Measurements from ENCODE around the gene UBE2I. TPM values are rescaled to one million over a fixed set of nuclear protein-coding genes. Genes with fewer than 3 reads are reported as not detected.

The UBE2I gene
- total RNA-seq, 1 experiment from 2014 or later, result 198 TPM

- H3K4me1 ChIP-seq (ENCODE audit: control insufficient read depth, insufficient read depth, low read length), result peaks cover 4% of the 10 kb centered on the region; the same call in 1 of the 2 replicates
- DNase-seq (ENCODE audit: low read depth, low spot score) (no peak), ATAC-seq (no peak)
- ChIA-PET POLR2A (interaction anchor here (0.7 kb wide), 1 partner anchor 10 kb away, joined by 4 read pairs; no protein-coding TSS in a partner anchor), CTCF (no interaction called here)
- no peak overlapping the region for H3K4me3 ChIP-seq (ENCODE audit: low read depth in 2 of 2, low read length in 2 of 2)
- no peaks in the 10 kb centered on the region for H3K9me3 ChIP-seq (ENCODE audit: control insufficient read depth, insufficient read depth, low read depth, low read length)
- intact Hi-C loops (cut with micrococcal nuclease; ENCODE audit: unreplicated experiment), result no loop called here
- H3K27me3 ChIP-seq (ENCODE audit: control insufficient read depth, insufficient read depth, low read length), result no peaks in the 10 kb centered on the region
- BruUV-seq (replicated peaks), result TSS peak; percentile 86
- 0 out of 2 replicates have a peak overlapping the region, but pooled peaks have one; percentile 17 for H3K27ac ChIP-seq (ENCODE audit: low read length)
- peaks cover 3% of the 10 kb centered on the region; the same call in 1 of the 2 replicates for H3K36me3 ChIP-seq (ENCODE audit: control insufficient read depth, insufficient read depth, low read length)
- TF ChIP-seq REST (IDR thresholded peaks at IDR 0.05; ENCODE audit: insufficient read depth in 1 of 2, low read depth in 2 of 2, low read length in 1 of 2), result no peak
- no peak for TF ChIP-seq TCF7L2 (IDR thresholded peaks at IDR 0.05; ENCODE audit: low read depth, low read length)
- no peak for TF ChIP-seq CTCF (IDR thresholded peaks at IDR 0.05)
- no peak for TF ChIP-seq SIN3A (IDR thresholded peaks at IDR 0.05; ENCODE audit: borderline replicate concordance, insufficient read depth, low read depth, low read length)
- TF ChIP-seq POLR2AphosphoS5 (IDR thresholded peaks at IDR 0.05; ENCODE audit: low read depth, low read length), result no peak
- in situ Hi-C loops (cut with HindIII; ENCODE audit: low pct_unique_long_range_greater_than_20kb, low sequenced_read_pairs), result no loop called here
Measured at GRCh38 chr16:1305823-1306222, 3.6 kb upstream of the UBE2I start.

GRCh38 chr16:1306334-1306733 is 3.1 kb upstream of the UBE2I start:
- H3K4me1 ChIP-seq (ENCODE audit: control insufficient read depth, insufficient read depth, low read length), result peaks cover 6% of the 10 kb centered on the region
- CTCF ChIA-PET, result no interaction called here
- no peak overlapping the region for H3K27ac ChIP-seq (ENCODE audit: low read length)
- TF ChIP-seq CTCF (IDR thresholded peaks at IDR 0.05), result no peak
- TF ChIP-seq TCF7L2 (IDR thresholded peaks at IDR 0.05; ENCODE audit: low read depth, low read length), result no peak
- no peak for TF ChIP-seq POLR2AphosphoS5 (IDR thresholded peaks at IDR 0.05; ENCODE audit: low read depth, low read length)
- TF ChIP-seq SIN3A (IDR thresholded peaks at IDR 0.05; ENCODE audit: borderline replicate concordance, insufficient read depth, low read depth, low read length), result no peak
- TF ChIP-seq REST (IDR thresholded peaks at IDR 0.05; ENCODE audit: insufficient read depth in 1 of 2, low read depth in 2 of 2, low read length in 1 of 2), result no peak
- no TSS peak for BruUV-seq (replicated peaks)
- no peak overlapping the region for H3K4me3 ChIP-seq (ENCODE audit: low read depth in 2 of 2, low read length in 2 of 2)
- H3K9me3 ChIP-seq (ENCODE audit: control insufficient read depth, insufficient read depth, low read depth, low read length), result no peaks in the 10 kb centered on the region
- intact Hi-C loops (cut with micrococcal nuclease; ENCODE audit: unreplicated experiment), result no loop called here
- in situ Hi-C loops (cut with HindIII; ENCODE audit: low pct_unique_long_range_greater_than_20kb, low sequenced_read_pairs), result no loop called here
- POLR2A ChIA-PET, result no interaction called here
- H3K36me3 ChIP-seq (ENCODE audit: control insufficient read depth, insufficient read depth, low read length), result peaks cover 3% of the 10 kb centered on the region; the same call in 1 of the 2 replicates
- ATAC-seq (no peak), DNase-seq (ENCODE audit: low read depth, low spot score) (no peak)
- H3K27me3 ChIP-seq (ENCODE audit: control insufficient read depth, insufficient read depth, low read length), result no peaks in the 10 kb centered on the region
